22Rv1 (cell line): Measurements from ENCODE around the gene ENPP4.

Source experiments
- ZFX ChIP-seq: fragments of 450-650 bp; IDR thresholded peaks from 2 replicates; pipeline ENCODE4 v1.6.1; 2017; ENCODE audit warnings: antibody characterized with exemption, borderline replicate concordance
- TF ChIP-seq, protein P1 (sequence below): fragments of 450-650 bp; IDR thresholded peaks from 2 replicates; pipeline ENCODE4 v1.5.1; 2017; ENCODE audit warnings: mild to moderate bottlenecking

- TF ChIP-seq, protein P1, sequence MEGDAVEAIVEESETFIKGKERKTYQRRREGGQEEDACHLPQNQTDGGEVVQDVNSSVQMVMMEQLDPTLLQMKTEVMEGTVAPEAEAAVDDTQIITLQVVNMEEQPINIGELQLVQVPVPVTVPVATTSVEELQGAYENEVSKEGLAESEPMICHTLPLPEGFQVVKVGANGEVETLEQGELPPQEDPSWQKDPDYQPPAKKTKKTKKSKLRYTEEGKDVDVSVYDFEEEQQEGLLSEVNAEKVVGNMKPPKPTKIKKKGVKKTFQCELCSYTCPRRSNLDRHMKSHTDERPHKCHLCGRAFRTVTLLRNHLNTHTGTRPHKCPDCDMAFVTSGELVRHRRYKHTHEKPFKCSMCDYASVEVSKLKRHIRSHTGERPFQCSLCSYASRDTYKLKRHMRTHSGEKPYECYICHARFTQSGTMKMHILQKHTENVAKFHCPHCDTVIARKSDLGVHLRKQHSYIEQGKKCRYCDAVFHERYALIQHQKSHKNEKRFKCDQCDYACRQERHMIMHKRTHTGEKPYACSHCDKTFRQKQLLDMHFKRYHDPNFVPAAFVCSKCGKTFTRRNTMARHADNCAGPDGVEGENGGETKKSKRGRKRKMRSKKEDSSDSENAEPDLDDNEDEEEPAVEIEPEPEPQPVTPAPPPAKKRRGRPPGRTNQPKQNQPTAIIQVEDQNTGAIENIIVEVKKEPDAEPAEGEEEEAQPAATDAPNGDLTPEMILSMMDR = no peak
- TF ChIP-seq ZFX = no peak
These were observed 11.6 kb upstream of the ENPP4 start for GRCh38 chr6:46118157-46118556.
